Measurements from ENCODE around the gene GABRA5.

The GABRA5 gene

GRCh38 chr15:26929588-26929987, 62.7 kb downstream of the GABRA5 start:
- Histone ChIP-seq H3K23ac (ENCODE audit: low read length in 2 of 2) (no peak overlapping the region), H3K4me1 (ENCODE audit: control insufficient read depth, insufficient read depth, low read depth, low read length) (no peaks in the 10 kb centered on the region), H2AK5ac (ENCODE audit: low read length, severe bottlenecking) (no peak overlapping the region), H3K27me3 (ENCODE audit: control insufficient read depth in 1 of 2, insufficient read depth in 1 of 2, low read length in 2 of 2) (no peaks in the 10 kb centered on the region), H3K4ac (ENCODE audit: low read depth in 1 of 2, low read length in 2 of 2) (no peak overlapping the region), H2AFZ (ENCODE audit: low read depth, low read length) (no peak overlapping the region), H3K9ac (ENCODE audit: low read length) (no peak overlapping the region), H2BK120ac (ENCODE audit: low read depth, low read length) (no peak overlapping the region), H2BK12ac (ENCODE audit: low read length in 2 of 2) (no peak overlapping the region), H3K79me1 (replicated peaks; ENCODE audit: low read length, poor library complexity, severe bottlenecking) (no peaks in the 10 kb centered on the region), H3K36me3 (ENCODE audit: control insufficient read depth in 1 of 2, insufficient read depth in 2 of 2, low read depth in 1 of 2, low read length in 2 of 2) (no peaks in the 10 kb centered on the region), H3K9me3 (ENCODE audit: control insufficient read depth, low read length) (no peaks in the 10 kb centered on the region), H3K14ac (ENCODE audit: low read length in 2 of 2) (no peak overlapping the region), H4K8ac (ENCODE audit: low read length) (no peak overlapping the region), H2BK5ac (ENCODE audit: low read depth, low read length, poor library complexity, severe bottlenecking) (no peak overlapping the region), H3K4me3 (ENCODE audit: insufficient read depth in 1 of 2, low read depth in 1 of 2, low read length in 2 of 2) (no peak overlapping the region), H2BK15ac (ENCODE audit: low read depth, poor library complexity, severe bottlenecking) (no peak overlapping the region), H3K27ac (ENCODE audit: low read length, poor library complexity, severe bottlenecking) (no peak overlapping the region), H3K4me2 (ENCODE audit: low read length, poor library complexity, severe bottlenecking) (no peak overlapping the region), H3K18ac (ENCODE audit: low read depth in 1 of 2, low read length in 2 of 2) (no peak overlapping the region), H4K91ac (ENCODE audit: low read length) (no peak overlapping the region)
- DNase-seq: no peak
- 80% methylated on average over 4 of the region's 4 CpGs for WGBS

- Histone ChIP-seq H2AFZ (ENCODE audit: low read depth, low read length) (no peak overlapping the region), H4K91ac (ENCODE audit: low read length) (no peak overlapping the region), H2BK120ac (ENCODE audit: low read depth, low read length) (no peak overlapping the region), H3K14ac (ENCODE audit: low read length in 2 of 2) (no peak overlapping the region), H3K4me3 (ENCODE audit: insufficient read depth in 1 of 2, low read depth in 1 of 2, low read length in 2 of 2) (no peak overlapping the region), H3K36me3 (ENCODE audit: control insufficient read depth in 1 of 2, insufficient read depth in 2 of 2, low read depth in 1 of 2, low read length in 2 of 2) (no peaks in the 10 kb centered on the region), H3K9ac (ENCODE audit: low read length) (no peak overlapping the region), H2BK5ac (ENCODE audit: low read depth, low read length, poor library complexity, severe bottlenecking) (no peak overlapping the region), H3K4ac (ENCODE audit: low read depth in 1 of 2, low read length in 2 of 2) (no peak overlapping the region), H3K18ac (ENCODE audit: low read depth in 1 of 2, low read length in 2 of 2) (no peak overlapping the region), H3K79me1 (replicated peaks; ENCODE audit: low read length, poor library complexity, severe bottlenecking) (no peaks in the 10 kb centered on the region), H3K4me2 (ENCODE audit: low read length, poor library complexity, severe bottlenecking) (no peak overlapping the region), H2BK15ac (ENCODE audit: low read depth, poor library complexity, severe bottlenecking) (no peak overlapping the region), H3K4me1 (ENCODE audit: control insufficient read depth, insufficient read depth, low read depth, low read length) (no peaks in the 10 kb centered on the region), H3K23ac (ENCODE audit: low read length in 2 of 2) (no peak overlapping the region), H2AK5ac (ENCODE audit: low read length, severe bottlenecking) (no peak overlapping the region), H3K27ac (ENCODE audit: low read length, poor library complexity, severe bottlenecking) (no peak overlapping the region), H2BK12ac (ENCODE audit: low read length in 2 of 2) (no peak overlapping the region), H3K9me3 (ENCODE audit: control insufficient read depth, low read length) (no peaks in the 10 kb centered on the region), H4K8ac (ENCODE audit: low read length) (no peak overlapping the region), H3K27me3 (ENCODE audit: control insufficient read depth in 1 of 2, insufficient read depth in 1 of 2, low read length in 2 of 2) (no peaks in the 10 kb centered on the region)
- WGBS: 84% methylated on average over 5 of the region's 6 CpGs
- DNase-seq: no peak
These were observed 68.0 kb downstream of the GABRA5 start for GRCh38 chr15:26934848-26935247.

DNA sequence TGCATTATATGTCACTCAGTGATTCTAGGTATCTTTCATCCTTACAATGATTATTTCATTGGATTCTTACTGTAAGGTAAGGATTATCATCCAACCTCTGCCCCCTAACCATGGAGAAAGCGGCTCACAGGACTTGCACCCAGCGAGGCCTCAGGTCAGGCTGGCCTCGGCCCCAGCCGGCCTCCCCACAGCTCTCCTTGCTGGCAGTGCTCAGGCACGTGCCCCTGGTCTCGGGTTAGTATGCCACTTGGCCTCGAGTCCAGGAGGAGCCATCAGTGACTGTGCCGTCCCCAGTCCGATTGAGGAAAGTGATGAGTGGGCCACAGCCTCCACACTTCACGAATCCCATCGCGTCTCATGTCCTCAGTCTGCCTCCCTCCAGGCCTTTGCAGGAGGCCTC, 68.5 kb downstream of the GABRA5 start:
- Histone ChIP-seq H3K14ac (ENCODE audit: low read length in 2 of 2) (no peak overlapping the region), H3K27me3 (ENCODE audit: control insufficient read depth in 1 of 2, insufficient read depth in 1 of 2, low read length in 2 of 2) (no peaks in the 10 kb centered on the region), H3K4me1 (ENCODE audit: control insufficient read depth, insufficient read depth, low read depth, low read length) (no peaks in the 10 kb centered on the region), H2BK15ac (ENCODE audit: low read depth, poor library complexity, severe bottlenecking) (no peak overlapping the region), H3K4ac (ENCODE audit: low read depth in 1 of 2, low read length in 2 of 2) (no peak overlapping the region), H2BK12ac (ENCODE audit: low read length in 2 of 2) (no peak overlapping the region), H2BK120ac (ENCODE audit: low read depth, low read length) (no peak overlapping the region), H3K4me2 (ENCODE audit: low read length, poor library complexity, severe bottlenecking) (no peak overlapping the region), H2BK5ac (ENCODE audit: low read depth, low read length, poor library complexity, severe bottlenecking) (no peak overlapping the region), H2AK5ac (ENCODE audit: low read length, severe bottlenecking) (no peak overlapping the region), H3K9me3 (ENCODE audit: control insufficient read depth, low read length) (no peaks in the 10 kb centered on the region), H3K4me3 (ENCODE audit: insufficient read depth in 1 of 2, low read depth in 1 of 2, low read length in 2 of 2) (no peak overlapping the region), H3K23ac (ENCODE audit: low read length in 2 of 2) (no peak overlapping the region), H3K79me1 (replicated peaks; ENCODE audit: low read length, poor library complexity, severe bottlenecking) (no peaks in the 10 kb centered on the region), H4K91ac (ENCODE audit: low read length) (no peak overlapping the region), H3K36me3 (ENCODE audit: control insufficient read depth in 1 of 2, insufficient read depth in 2 of 2, low read depth in 1 of 2, low read length in 2 of 2) (no peaks in the 10 kb centered on the region), H2AFZ (ENCODE audit: low read depth, low read length) (no peak overlapping the region), H4K8ac (ENCODE audit: low read length) (no peak overlapping the region), H3K18ac (ENCODE audit: low read depth in 1 of 2, low read length in 2 of 2) (no peak overlapping the region), H3K27ac (ENCODE audit: low read length, poor library complexity, severe bottlenecking) (no peak overlapping the region), H3K9ac (ENCODE audit: low read length) (no peak overlapping the region)
- DNase-seq: no peak
- WGBS: 88% methylated on average over 12 of the region's 12 CpGs

DNA sequence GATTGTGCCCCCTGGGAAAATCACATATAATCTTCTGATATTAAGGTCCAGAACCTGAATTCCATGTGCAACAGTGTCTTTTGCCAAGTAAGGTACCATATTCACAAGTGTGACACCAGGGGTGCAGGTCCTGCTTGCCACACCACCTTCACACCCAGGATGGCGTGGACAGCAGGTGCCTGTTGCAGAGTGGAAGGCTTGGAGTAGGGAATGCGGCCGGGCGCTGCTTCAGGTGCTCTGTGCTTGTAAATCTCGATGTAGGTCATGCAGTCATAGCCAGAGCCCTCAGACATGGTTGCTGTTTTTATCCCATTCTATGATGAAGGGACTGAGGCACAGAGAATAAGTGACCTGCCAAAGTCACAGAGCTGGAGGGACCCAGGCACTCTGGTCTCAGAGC, 69.6 kb downstream of the GABRA5 start:
- no peak overlapping the region for H4K91ac ChIP-seq (ENCODE audit: low read length)
- no peak overlapping the region for H3K4ac ChIP-seq (ENCODE audit: low read depth in 1 of 2, low read length in 2 of 2)
- H2BK5ac ChIP-seq (ENCODE audit: low read depth, low read length, poor library complexity, severe bottlenecking): no peak overlapping the region
- H3K36me3 ChIP-seq (ENCODE audit: control insufficient read depth in 1 of 2, insufficient read depth in 2 of 2, low read depth in 1 of 2, low read length in 2 of 2): no peaks in the 10 kb centered on the region
- no peak overlapping the region for H3K14ac ChIP-seq (ENCODE audit: low read length in 2 of 2)
- no peak overlapping the region for H2BK12ac ChIP-seq (ENCODE audit: low read length in 2 of 2)
- no peaks in the 10 kb centered on the region for H3K27me3 ChIP-seq (ENCODE audit: control insufficient read depth in 1 of 2, insufficient read depth in 1 of 2, low read length in 2 of 2)
- H4K8ac ChIP-seq (ENCODE audit: low read length): no peak overlapping the region
- no peak overlapping the region for H2AFZ ChIP-seq (ENCODE audit: low read depth, low read length)
- no peak overlapping the region for H3K27ac ChIP-seq (ENCODE audit: low read length, poor library complexity, severe bottlenecking)
- 75% methylated on average over 5 of the region's 5 CpGs for WGBS
- H2BK120ac ChIP-seq (ENCODE audit: low read depth, low read length): no peak overlapping the region
- no peak overlapping the region for H3K4me3 ChIP-seq (ENCODE audit: insufficient read depth in 1 of 2, low read depth in 1 of 2, low read length in 2 of 2)
- H3K4me2 ChIP-seq (ENCODE audit: low read length, poor library complexity, severe bottlenecking): no peak overlapping the region
- no peak for DNase-seq
- no peak overlapping the region for H3K9ac ChIP-seq (ENCODE audit: low read length)
- H3K79me1 ChIP-seq (replicated peaks; ENCODE audit: low read length, poor library complexity, severe bottlenecking): no peaks in the 10 kb centered on the region
- H3K9me3 ChIP-seq (ENCODE audit: control insufficient read depth, low read length): no peaks in the 10 kb centered on the region
- no peak overlapping the region for H2AK5ac ChIP-seq (ENCODE audit: low read length, severe bottlenecking)
- no peak overlapping the region for H3K23ac ChIP-seq (ENCODE audit: low read length in 2 of 2)
- no peak overlapping the region for H2BK15ac ChIP-seq (ENCODE audit: low read depth, poor library complexity, severe bottlenecking)
- no peaks in the 10 kb centered on the region for H3K4me1 ChIP-seq (ENCODE audit: control insufficient read depth, insufficient read depth, low read depth, low read length)
- no peak overlapping the region for H3K18ac ChIP-seq (ENCODE audit: low read depth in 1 of 2, low read length in 2 of 2)
